Mucosa of stomach (tissue), 1 donor: ENCODE results near the gene OR10A3.

Experiments
- H3K27me3 ChIP-seq: one replicate; pipeline ENCODE4 v1.7.0; 2013; ENCODE audit warnings: mild to moderate bottlenecking, low read length; ENCODE audit not compliant: control insufficient read depth, insufficient read depth
- H3K36me3 ChIP-seq: one replicate; pipeline ENCODE4 v1.7.0; 2013; ENCODE audit warnings: low read length; ENCODE audit not compliant: control insufficient read depth, insufficient read depth
- H3K4me1 ChIP-seq: one replicate; pipeline ENCODE4 v1.7.0; 2013; ENCODE audit warnings: mild to moderate bottlenecking, low read length; ENCODE audit not compliant: control insufficient read depth, insufficient read depth
- H3K4me3 ChIP-seq: one replicate; pipeline ENCODE4 v1.7.0; 2013; ENCODE audit warnings: low read length
- H3K9ac ChIP-seq: one replicate; pipeline ENCODE4 v1.7.0; 2013; ENCODE audit warnings: mild to moderate bottlenecking, low read length, moderate library complexity
- H3K9me3 ChIP-seq: one replicate; pipeline ENCODE4 v1.7.0; 2013; ENCODE audit warnings: mild to moderate bottlenecking, low read length, moderate library complexity; ENCODE audit not compliant: control insufficient read depth
- donor health status: Pancreatic carcinoma.

The OR10A3 gene

GRCh38 chr11:7968686-7969085 is 27.2 kb upstream of the OR10A3 start:
- no peaks in the 10 kb centered on the region for H3K9me3 ChIP-seq
- H3K4me1 ChIP-seq, result peaks cover 4% of the 10 kb centered on the region
- no peak overlapping the region for H3K9ac ChIP-seq
- H3K4me3 ChIP-seq, result no peak overlapping the region
- no peaks in the 10 kb centered on the region for H3K36me3 ChIP-seq
- no peaks in the 10 kb centered on the region for H3K27me3 ChIP-seq

GRCh38 chr11:7967826-7968225 is 26.3 kb upstream of the OR10A3 start:
- H3K27me3 ChIP-seq, result no peaks in the 10 kb centered on the region
- H3K4me1 ChIP-seq, result peaks cover 4% of the 10 kb centered on the region
- no peaks in the 10 kb centered on the region for H3K9me3 ChIP-seq
- no peaks in the 10 kb centered on the region for H3K36me3 ChIP-seq
- H3K9ac ChIP-seq, result no peak overlapping the region
- no peak overlapping the region for H3K4me3 ChIP-seq

- Histone ChIP-seq H3K27me3 (no peaks in the 10 kb centered on the region), H3K4me1 (peaks cover 4% of the 10 kb centered on the region), H3K4me3 (no peak overlapping the region), H3K36me3 (no peaks in the 10 kb centered on the region), H3K9me3 (no peaks in the 10 kb centered on the region), H3K9ac (no peak overlapping the region)
These were observed 25.6 kb upstream of the OR10A3 start for GRCh38 chr11:7967097-7967496.

- H3K9me3 ChIP-seq, result no peaks in the 10 kb centered on the region
- H3K4me3 ChIP-seq, result no peak within 1 kb of the TSS
- H3K9ac ChIP-seq, result no peak within 1 kb of the TSS
- no peaks in the 10 kb centered on the region for H3K36me3 ChIP-seq
- H3K4me1 ChIP-seq, result peaks cover 4% of the 10 kb centered on the region
- no peaks in the 10 kb centered on the region for H3K27me3 ChIP-seq
These were observed 23.9 kb upstream of the OR10A3 start, which contains the start of gene NLRP10 for GRCh38 chr11:7965386-7965785. TSS of gene NLRP10 (minus strand) at chr11:7965447. CDS start at chr11:7963495, 1,952 bp downstream.

- Histone ChIP-seq H3K36me3 (no peaks in the 10 kb centered on the region), H3K27me3 (no peaks in the 10 kb centered on the region), H3K9me3 (no peaks in the 10 kb centered on the region), H3K4me1 (peaks cover 4% of the 10 kb centered on the region), H3K9ac (no peak overlapping the region), H3K4me3 (no peak overlapping the region)
These were observed 23.4 kb upstream of the OR10A3 start for GRCh38 chr11:7964873-7965272.

DNA sequence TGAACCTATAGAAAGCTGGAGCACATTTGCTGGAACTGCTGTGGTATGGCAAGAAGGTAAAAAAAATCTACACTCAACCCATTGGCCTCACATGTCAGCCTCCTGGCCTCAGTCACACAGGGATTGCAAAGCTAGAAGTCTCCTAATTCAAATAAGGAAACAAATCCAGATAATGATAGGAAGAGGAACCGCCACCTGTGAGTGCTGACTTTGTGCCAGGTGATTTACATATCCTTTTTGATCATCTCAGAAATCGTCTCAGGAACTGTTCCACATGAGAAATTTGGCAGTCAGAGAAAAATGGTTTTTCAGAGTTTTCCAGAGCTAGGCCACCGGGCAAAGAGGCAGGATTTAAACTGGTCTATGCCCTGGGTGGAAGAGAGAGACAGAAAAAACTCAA is 22.8 kb upstream of the OR10A3 start:
- no peaks in the 10 kb centered on the region for H3K9me3 ChIP-seq
- H3K9ac ChIP-seq, result no peak overlapping the region
- no peak overlapping the region for H3K4me3 ChIP-seq
- no peaks in the 10 kb centered on the region for H3K36me3 ChIP-seq
- H3K4me1 ChIP-seq, result peaks cover 4% of the 10 kb centered on the region
- no peaks in the 10 kb centered on the region for H3K27me3 ChIP-seq

- no peaks in the 10 kb centered on the region for H3K4me1 ChIP-seq
- H3K27me3 ChIP-seq, result no peaks in the 10 kb centered on the region
- H3K9ac ChIP-seq, result no peak overlapping the region
These were observed 13.7 kb upstream of the OR10A3 start for GRCh38 chr11:7955191-7955590.

DNA sequence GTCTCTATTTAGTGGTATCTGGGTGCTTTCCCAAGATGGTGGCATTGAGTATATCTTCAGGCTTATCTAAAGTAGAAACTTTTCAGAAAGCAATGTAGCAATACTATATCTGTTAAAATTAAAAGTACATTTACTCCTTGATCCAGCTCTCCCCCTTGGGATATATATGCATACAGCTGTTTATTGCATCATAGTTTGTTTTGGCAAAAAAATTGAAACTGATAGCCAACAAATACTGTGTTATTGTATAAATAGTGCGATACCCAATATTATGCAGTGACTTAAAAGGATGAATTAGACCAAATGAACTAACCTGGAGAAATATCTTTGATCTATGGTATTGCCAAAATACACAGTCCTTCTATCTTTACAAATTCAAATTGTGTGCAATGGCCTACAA is 8.4 kb upstream of the OR10A3 start:
- no peaks in the 10 kb centered on the region for H3K36me3 ChIP-seq
- no peak overlapping the region for H3K9ac ChIP-seq
- H3K9me3 ChIP-seq, result no peaks in the 10 kb centered on the region
- H3K4me3 ChIP-seq, result no peak overlapping the region
- no peaks in the 10 kb centered on the region for H3K27me3 ChIP-seq
- no peaks in the 10 kb centered on the region for H3K4me1 ChIP-seq

More at GRCh38 chr11:7955191-7955590, 13.7 kb upstream of the OR10A3 start:
- Histone ChIP-seq H3K4me3 (no peak overlapping the region), H3K9me3 (no peaks in the 10 kb centered on the region), H3K36me3 (no peaks in the 10 kb centered on the region)

DNA sequence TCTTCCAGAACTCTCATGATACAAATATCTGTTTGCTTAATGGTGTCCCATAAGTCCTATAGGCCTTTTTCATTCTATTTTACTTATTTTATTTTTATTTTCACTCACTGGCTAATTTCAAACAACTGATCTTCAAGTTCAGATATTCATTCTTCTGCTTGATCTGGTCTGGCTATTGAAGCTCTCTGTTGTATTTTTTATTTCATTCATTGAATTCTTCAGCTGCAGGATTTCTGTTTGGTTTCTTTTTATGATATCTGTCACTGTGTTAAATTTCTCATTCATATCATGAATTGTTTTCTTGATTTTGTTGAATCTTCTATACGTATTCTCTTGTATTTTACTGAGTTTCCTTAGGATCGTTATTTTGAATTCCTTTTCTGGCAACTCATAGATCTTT is 2.6 kb upstream of the OR10A3 start:
- Histone ChIP-seq H3K27me3 (no peaks in the 10 kb centered on the region), H3K9me3 (no peaks in the 10 kb centered on the region), H3K9ac (no peak overlapping the region), H3K4me3 (no peak overlapping the region), H3K36me3 (no peaks in the 10 kb centered on the region), H3K4me1 (no peaks in the 10 kb centered on the region)

- H3K9ac ChIP-seq, result no peak overlapping the region
- H3K36me3 ChIP-seq, result no peaks in the 10 kb centered on the region
- no peaks in the 10 kb centered on the region for H3K9me3 ChIP-seq
- no peaks in the 10 kb centered on the region for H3K27me3 ChIP-seq
- no peak overlapping the region for H3K4me3 ChIP-seq
- peaks cover 5% of the 10 kb centered on the region for H3K4me1 ChIP-seq
These were observed 362 bp downstream of the OR10A3 start for GRCh38 chr11:7941146-7941545.

- Histone ChIP-seq H3K9ac (no peak overlapping the region), H3K4me1 (peaks cover 10% of the 10 kb centered on the region), H3K27me3 (no peaks in the 10 kb centered on the region), H3K9me3 (no peaks in the 10 kb centered on the region), H3K4me3 (no peak overlapping the region), H3K36me3 (no peaks in the 10 kb centered on the region)
These were observed 4.9 kb downstream of the OR10A3 start for GRCh38 chr11:7936615-7937014.

DNA sequence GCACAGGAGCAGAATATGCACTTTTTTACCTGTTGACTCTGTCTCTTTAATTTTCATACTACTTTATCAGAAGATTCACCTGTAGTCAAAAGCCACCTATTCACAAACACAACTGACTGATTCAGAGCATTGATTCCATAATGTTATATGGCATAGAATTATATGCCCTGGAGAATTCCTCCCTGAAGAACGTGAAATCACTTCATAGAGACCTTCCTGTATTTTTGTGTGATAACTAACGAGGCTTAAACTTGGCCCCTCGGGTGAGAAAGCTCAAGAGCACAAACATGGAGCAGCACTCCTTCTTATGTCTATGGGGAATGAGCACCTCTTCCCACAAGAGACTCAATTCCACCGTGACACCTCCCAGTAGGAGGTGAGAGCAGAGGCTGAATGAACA is 10.3 kb downstream of the OR10A3 start, which contains the start of gene OR10A6:
Gene OR10A6 (minus strand): TSS at position 101 of the 400 bp plus-strand sequence. CDS start 2,606 bp downstream, outside the sequence.
- Histone ChIP-seq H3K9ac (no peak within 1 kb of the TSS), H3K27me3 (no peaks in the 10 kb centered on the region), H3K4me1 (peaks cover 5% of the 10 kb centered on the region), H3K36me3 (no peaks in the 10 kb centered on the region), H3K9me3 (no peaks in the 10 kb centered on the region), H3K4me3 (no peak within 1 kb of the TSS)

GRCh38 chr11:7927635-7928034 is 13.9 kb downstream of the OR10A3 start:
- no peaks in the 10 kb centered on the region for H3K9me3 ChIP-seq
- H3K36me3 ChIP-seq, result no peaks in the 10 kb centered on the region
- H3K4me3 ChIP-seq, result no peak overlapping the region
- H3K27me3 ChIP-seq, result no peaks in the 10 kb centered on the region
- H3K4me1 ChIP-seq, result no peaks in the 10 kb centered on the region
- H3K9ac ChIP-seq, result no peak overlapping the region
